ENCODE data around the gene ZNF485. TPM values are rescaled to one million over a fixed set of nuclear protein-coding genes. Genes with fewer than 3 reads are reported as not detected.

ZNF485 gene
- total RNA-seq, 4 donors from 2014 or later, result 1.5 to 19.0 (median 2.5) TPM

DNA sequence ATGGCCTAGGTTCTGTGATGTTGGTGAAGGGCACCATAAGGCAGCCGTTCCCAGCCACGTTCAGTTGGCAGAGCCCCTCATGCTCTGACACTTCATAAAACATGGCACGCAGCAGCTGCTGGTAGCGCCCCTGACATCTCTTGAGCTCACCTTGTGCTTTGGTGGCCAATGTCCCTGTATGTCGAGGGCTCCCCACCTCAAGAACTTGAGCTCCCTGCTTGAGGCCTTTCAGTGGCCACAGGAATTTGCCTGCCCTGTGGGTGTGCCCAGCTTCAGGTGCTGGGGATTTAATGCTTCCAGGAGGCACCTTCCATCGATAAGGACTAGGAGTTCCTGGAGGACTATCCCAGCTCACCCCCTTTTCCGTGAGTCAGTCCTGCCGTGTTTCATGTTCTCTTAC lies 52.0 kb downstream of the ZNF485 start:
- H3K27me3 ChIP-seq, result no peaks in the 10 kb centered on the region
- H3K36me3 ChIP-seq, result no peaks in the 10 kb centered on the region
- no peak overlapping the region for H3K4me3 ChIP-seq
- DNase-seq, result no peak
- H3K9me3 ChIP-seq, result no peaks in the 10 kb centered on the region
- TF ChIP-seq, protein P1, sequence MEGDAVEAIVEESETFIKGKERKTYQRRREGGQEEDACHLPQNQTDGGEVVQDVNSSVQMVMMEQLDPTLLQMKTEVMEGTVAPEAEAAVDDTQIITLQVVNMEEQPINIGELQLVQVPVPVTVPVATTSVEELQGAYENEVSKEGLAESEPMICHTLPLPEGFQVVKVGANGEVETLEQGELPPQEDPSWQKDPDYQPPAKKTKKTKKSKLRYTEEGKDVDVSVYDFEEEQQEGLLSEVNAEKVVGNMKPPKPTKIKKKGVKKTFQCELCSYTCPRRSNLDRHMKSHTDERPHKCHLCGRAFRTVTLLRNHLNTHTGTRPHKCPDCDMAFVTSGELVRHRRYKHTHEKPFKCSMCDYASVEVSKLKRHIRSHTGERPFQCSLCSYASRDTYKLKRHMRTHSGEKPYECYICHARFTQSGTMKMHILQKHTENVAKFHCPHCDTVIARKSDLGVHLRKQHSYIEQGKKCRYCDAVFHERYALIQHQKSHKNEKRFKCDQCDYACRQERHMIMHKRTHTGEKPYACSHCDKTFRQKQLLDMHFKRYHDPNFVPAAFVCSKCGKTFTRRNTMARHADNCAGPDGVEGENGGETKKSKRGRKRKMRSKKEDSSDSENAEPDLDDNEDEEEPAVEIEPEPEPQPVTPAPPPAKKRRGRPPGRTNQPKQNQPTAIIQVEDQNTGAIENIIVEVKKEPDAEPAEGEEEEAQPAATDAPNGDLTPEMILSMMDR (IDR thresholded peaks at IDR 0.05), result no peak
- no peak for TF ChIP-seq POLR2A (IDR thresholded peaks at IDR 0.05)
- H3K4me1 ChIP-seq, result no peaks in the 10 kb centered on the region
- no peak overlapping the region for H3K27ac ChIP-seq

DNA sequence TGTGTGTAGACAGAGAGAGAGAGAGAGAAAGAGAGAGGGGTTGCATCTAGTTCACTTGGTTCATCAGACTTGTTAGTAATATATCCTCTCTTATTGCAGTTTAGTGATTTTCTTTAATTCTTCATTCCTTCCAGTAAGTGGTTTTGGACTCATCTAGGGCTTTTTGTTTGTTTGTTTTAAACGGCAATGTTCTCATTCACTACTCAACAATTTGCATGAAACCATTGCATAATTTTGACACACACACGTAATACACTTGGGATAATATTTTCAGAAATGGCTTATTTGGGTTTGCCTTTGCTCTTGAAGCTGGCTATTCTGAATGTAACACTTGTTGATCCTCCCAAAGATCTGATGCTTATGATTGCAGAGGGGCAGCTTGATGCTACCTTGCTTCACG lies 58.8 kb downstream of the ZNF485 start:
- DNase-seq, result no peak
- H3K9me3 ChIP-seq, result no peaks in the 10 kb centered on the region
- H3K27ac ChIP-seq, result no peak overlapping the region
- peaks cover 0 to 6% (median 0%) of the 10 kb centered on the region in 4 donors for H3K4me1 ChIP-seq
- H3K36me3 ChIP-seq, result no peaks in the 10 kb centered on the region
- no peaks in the 10 kb centered on the region for H3K27me3 ChIP-seq
- TF ChIP-seq, protein P1 (IDR thresholded peaks at IDR 0.05), result no peak
- no peak for TF ChIP-seq POLR2A (IDR thresholded peaks at IDR 0.05)
- H3K4me3 ChIP-seq, result no peak overlapping the region

DNA sequence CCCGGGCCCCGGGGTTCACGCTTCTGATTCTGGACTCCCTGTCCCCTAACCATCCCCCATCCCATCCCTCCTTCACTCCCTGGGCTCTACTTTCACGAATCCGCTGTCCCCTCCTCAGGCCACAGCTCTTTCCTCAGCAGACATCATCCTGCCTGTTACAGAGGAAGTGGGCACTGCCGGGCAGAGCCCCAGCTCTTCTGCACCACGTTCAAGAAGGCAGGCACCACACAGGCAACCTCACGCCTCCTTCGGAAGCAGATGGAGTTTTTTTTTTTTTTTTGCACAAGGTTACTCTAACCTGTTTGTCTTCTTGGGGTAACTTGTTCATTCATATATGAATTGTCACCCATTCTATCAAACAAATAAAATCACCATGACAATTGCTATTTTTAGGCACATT lies 60.3 kb downstream of the ZNF485 start:
- Histone ChIP-seq H3K27me3 (no peaks in the 10 kb centered on the region), H3K9me3 (no peaks in the 10 kb centered on the region), H3K4me1 (peaks cover 0 to 6% (median 0%) of the 10 kb centered on the region in 4 donors), H3K27ac (no peak overlapping the region), H3K36me3 (no peaks in the 10 kb centered on the region), H3K4me3 (no peak overlapping the region)
- no peak for TF ChIP-seq POLR2A (IDR thresholded peaks at IDR 0.05)
- TF ChIP-seq, protein P1 (IDR thresholded peaks at IDR 0.05), result no peak
- DNase-seq, result no peak

DNA sequence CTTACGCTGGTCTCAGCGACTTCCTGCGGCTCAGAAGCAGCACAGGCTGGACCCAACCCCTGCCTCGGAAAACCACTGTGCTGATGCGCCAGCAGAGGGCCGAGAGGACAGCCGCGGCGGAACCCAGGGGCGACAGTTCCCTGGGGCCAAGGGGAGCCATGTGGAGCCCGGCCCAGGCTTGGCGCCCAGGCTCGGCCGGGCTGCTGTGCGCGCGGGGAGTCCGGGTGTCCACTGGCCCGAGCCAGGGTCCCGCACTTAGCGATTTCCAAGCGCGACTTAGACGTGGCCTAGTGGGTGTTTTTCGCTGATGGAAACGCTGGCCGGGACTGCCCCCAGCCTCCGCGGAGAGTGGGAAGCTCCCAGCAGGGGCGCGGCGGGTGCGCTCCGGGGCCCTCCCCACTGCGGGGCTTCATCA lies 61.1 kb downstream of the ZNF485 start:
- DNase-seq, result no peak
- Histone ChIP-seq H3K4me1 (peaks cover 0 to 6% (median 0%) of the 10 kb centered on the region in 4 donors), H3K36me3 (no peaks in the 10 kb centered on the region), H3K4me3 (peak overlapping the region in 1 of 4 donors; percentile 27), H3K27me3 (no peaks in the 10 kb centered on the region), H3K27ac (no peak overlapping the region), H3K9me3 (no peaks in the 10 kb centered on the region)
- no peak for TF ChIP-seq POLR2A (IDR thresholded peaks at IDR 0.05)
- TF ChIP-seq, protein P1 (IDR thresholded peaks at IDR 0.05), result peak in 2 of 6 experiments; percentile 9 to 10

Other genes with a start within 250 kb of the ZNF485 start
- gene FXYD4, start 234.8 kb upstream of the ZNF485 start, total RNA-seq, result not detected
- 100 to 1,000 TPM; 145 to 177 (median 160) TPM for gene HNRNPF, start 197.3 kb upstream of the ZNF485 start, total RNA-seq
- 10 to 100 TPM; 21.5 to 51.7 (median 26.9) TPM for gene ZNF487, start 169.3 kb upstream of the ZNF485 start, total RNA-seq
- 10 to 100 TPM in 1 of 4 donors, 1 to 10 TPM in 3; 2.6 to 17.3 (median 3.8) TPM for gene ZNF239, start 31.8 kb upstream of the ZNF485 start, total RNA-seq
- 10 to 100 TPM; 19.3 to 51.2 (median 23.1) TPM for gene ZNF32, start 42.4 kb downstream of the ZNF485 start, total RNA-seq